ENCODE results near the gene DNMT3A.

The DNMT3A gene

GRCh38 chr2:25347846-25348245 lies 6.1 kb upstream of the DNMT3A start:
- no peak for DNase-seq (ENCODE audit: extremely low spot score)
- ChIA-PET CTCF (interaction anchor here (0.6 to 3.3 kb wide), 3 partner anchors 14 to 1710 kb away, joined by 3 to 17 read pairs (median 4); no protein-coding TSS in a partner anchor), POLR2A (interaction anchor here (1.8 kb wide), 1 partner anchor 14 kb away, joined by 4 read pairs; no protein-coding TSS in a partner anchor)
- no peak for TF ChIP-seq SUZ12 (IDR thresholded peaks at IDR 0.05)
- TF ChIP-seq FOXK2 (IDR thresholded peaks at IDR 0.05): no peak
- no peak for TF ChIP-seq SP1 (IDR thresholded peaks at IDR 0.05)
- no peak for TF ChIP-seq HDGF (IDR thresholded peaks at IDR 0.05; ENCODE audit: borderline replicate concordance)
- no peak for TF ChIP-seq BHLHE40 (IDR thresholded peaks at IDR 0.05; ENCODE audit: borderline replicate concordance)

- CTCF ChIA-PET: interaction anchor here (0.6 to 3.3 kb wide), 2 partner anchors 15 to 124 kb away, joined by 4 to 17 read pairs; no protein-coding TSS in a partner anchor
- POLR2A ChIA-PET: interaction anchor here (1.8 kb wide), 1 partner anchor 15 kb away, joined by 4 read pairs; no protein-coding TSS in a partner anchor
- no peak for DNase-seq (ENCODE audit: extremely low spot score)
Measured at GRCh38 chr2:25347205-25347815, 5.6 kb upstream of the DNMT3A start.

GRCh38 chr2:25343187-25343825 lies 1.6 kb upstream of the DNMT3A start:
- POLR2A ChIA-PET: interaction anchor here (1.1 kb wide), 1 partner anchor 33 kb away, joined by 3 read pairs; no protein-coding TSS in a partner anchor
- no peak for DNase-seq (ENCODE audit: extremely low spot score)
- CTCF ChIA-PET: interaction anchor here (0.6 to 1.1 kb wide), 3 partner anchors 19 to 127 kb away, joined by 3 to 7 read pairs (median 3); no protein-coding TSS in a partner anchor
- TF ChIP-seq TARDBP (IDR thresholded peaks at IDR 0.05): no peak
- TF ChIP-seq NFRKB (IDR thresholded peaks at IDR 0.05): no peak
- TF ChIP-seq CTBP1 (IDR thresholded peaks at IDR 0.05; ENCODE audit: borderline replicate concordance): no peak
- TF ChIP-seq FOXM1 (IDR thresholded peaks at IDR 0.05; ENCODE audit: borderline replicate concordance): no peak
- TF ChIP-seq ELF4 (IDR thresholded peaks at IDR 0.05): no peak

More at GRCh38 chr2:25347205-25347815, 5.6 kb upstream of the DNMT3A start:
- TF ChIP-seq NFRKB (IDR thresholded peaks at IDR 0.05) (no peak), L3MBTL2 (conservative IDR thresholded peaks at IDR 0.05) (no peak), ZNF384 (IDR thresholded peaks at IDR 0.05) (no peak), HDGF (IDR thresholded peaks at IDR 0.05; ENCODE audit: borderline replicate concordance) (no peak), SUZ12 (IDR thresholded peaks at IDR 0.05) (no peak), CTBP1 (IDR thresholded peaks at IDR 0.05; ENCODE audit: borderline replicate concordance) (no peak), ELF4 (IDR thresholded peaks at IDR 0.05) (no peak), FOXA1 (IDR thresholded peaks at IDR 0.05) (no peak), PKNOX1 (IDR thresholded peaks at IDR 0.05) (no peak)

GRCh38 chr2:25342372-25343186 lies 854 bp upstream of the DNMT3A start:
- TF ChIP-seq HDGF (IDR thresholded peaks at IDR 0.05; ENCODE audit: borderline replicate concordance) (no peak), FOXK2 (IDR thresholded peaks at IDR 0.05) (no peak), FOXM1 (IDR thresholded peaks at IDR 0.05; ENCODE audit: borderline replicate concordance) (peak; percentile 74; the same call in 1 of the 2 replicates)
- POLR2A ChIA-PET: interaction anchor here (1.1 kb wide), 1 partner anchor 34 kb away, joined by 3 read pairs; no protein-coding TSS in a partner anchor
- CTCF ChIA-PET: interaction anchor here (0.6 to 1.1 kb wide), 3 partner anchors 20 to 128 kb away, joined by 3 to 7 read pairs (median 3); no protein-coding TSS in a partner anchor
- peak; percentile 91 for DNase-seq (ENCODE audit: extremely low spot score)

- TF ChIP-seq SP1 (IDR thresholded peaks at IDR 0.05) (no peak), L3MBTL2 (conservative IDR thresholded peaks at IDR 0.05) (no peak), FOXM1 (IDR thresholded peaks at IDR 0.05; ENCODE audit: borderline replicate concordance) (no peak), NFRKB (IDR thresholded peaks at IDR 0.05) (no peak), LEF1 (IDR thresholded peaks at IDR 0.05; ENCODE audit: borderline replicate concordance) (no peak), BHLHE40 (IDR thresholded peaks at IDR 0.05; ENCODE audit: borderline replicate concordance) (no peak), PKNOX1 (IDR thresholded peaks at IDR 0.05) (no peak), HDGF (IDR thresholded peaks at IDR 0.05; ENCODE audit: borderline replicate concordance) (no peak), TARDBP (IDR thresholded peaks at IDR 0.05) (no peak), SUZ12 (IDR thresholded peaks at IDR 0.05) (no peak), CTBP1 (IDR thresholded peaks at IDR 0.05; ENCODE audit: borderline replicate concordance) (no peak), FOXA1 (IDR thresholded peaks at IDR 0.05) (no peak), FOXK2 (IDR thresholded peaks at IDR 0.05) (no peak), ARNT (IDR thresholded peaks at IDR 0.05) (no peak)
- POLR2A ChIA-PET: no interaction called here
- CTCF ChIA-PET: no interaction called here
- peak; percentile 41 for DNase-seq (ENCODE audit: extremely low spot score)
Measured at GRCh38 chr2:25341011-25341727, 556 bp downstream of the DNMT3A start.

Measured in HEK293T (cell line).